Endothelial cell of umbilical vein (primary cell): ENCODE results near the gene RAPGEF6. TPM values are rescaled to one million over a fixed set of nuclear protein-coding genes. Genes with fewer than 3 reads are reported as not detected.
"Not testable (repeated sequence)": the region's sequence is repeated elsewhere in the genome, so short reads cannot be mapped to it uniquely, and the experiment has no call there.

Experiments used
- BruUV-seq: library from RNA; stranded (reverse); fragments of 400-500 nt; replicated peaks from 2 replicates; lab custom pipeline; 2021; lab: Mats Ljungman, UMichigan
- CTCF ChIA-PET: fragments of 300-600, 350-600 bp; sonication (Branson Sonifier 250); formaldehyde crosslinking; loops from one replicate; lab custom pipeline; 2021; ENCODE audit warnings: antibody characterized with exemption, inconsistent platforms; lab: Charles Lee
- POLR2A ChIA-PET: fragments of 300-600, 350-600 bp; sonication (Branson Sonifier 250); formaldehyde crosslinking; loops from one replicate; lab custom pipeline; 2021; ENCODE audit warnings: antibody characterized with exemption, inconsistent platforms; lab: Charles Lee
- DNase-seq: peaks from one replicate; pipeline ENCODE4 v3.0.0-alpha.2; 2011; ENCODE audit warnings: low read depth, low spot score
- FAIRE-seq: peaks from 2 replicates; lab custom pipeline; 2011; peaks lifted over from hg19 to GRCh38; lab: Jason Lieb, UNC
- H2AFZ ChIP-seq: 2 replicates; pipeline ENCODE4 v1.6.0; 2012; ENCODE audit warnings: low read depth, low read length, control low read depth, inconsistent platforms
- H3K27ac ChIP-seq: 2 replicates; pipeline ENCODE4 v1.5.1; 2011; ENCODE audit warnings: low read depth, mild to moderate bottlenecking, control low read depth, low read length, moderate library complexity; ENCODE audit not compliant: insufficient read depth
- H3K27me3 ChIP-seq, 2 experiments: 2 replicates each; pipeline versions ENCODE4 v1.6.0 to v1.6.1; 2011; ENCODE audit warnings: low read length in 2 of 2, mixed read lengths in 1 of 2; ENCODE audit not compliant: control insufficient read depth in 2 of 2, insufficient read depth in 2 of 2
- H3K36me3 ChIP-seq, 2 experiments: 2 replicates in 1 of 2; 3 replicates in 1 of 2; pipeline ENCODE4 v1.5.1; 2011; ENCODE audit warnings: low read length in 2 of 2, mild to moderate bottlenecking in 1 of 2, moderate library complexity in 1 of 2; ENCODE audit not compliant: control insufficient read depth in 2 of 2, insufficient read depth in 2 of 2; ENCODE audit errors: extremely low read depth in 1 of 2
- H3K4me1 ChIP-seq: 3 replicates; pipeline ENCODE4 v1.5.1; 2011; ENCODE audit warnings: mild to moderate bottlenecking, low read length; ENCODE audit not compliant: control insufficient read depth, insufficient read depth; ENCODE audit errors: extremely low read depth
- H3K4me2 ChIP-seq: 2 replicates; pipeline ENCODE4 v1.6.1; 2011; ENCODE audit warnings: low read length, control low read depth, mixed read lengths; ENCODE audit not compliant: insufficient read depth
- H3K4me3 ChIP-seq, 3 experiments: fragments of 200-600 bp in 1 of 3; sonication (generic), shearing (Covaris generic) in 1 of 3; replicated peaks in 1 of 3; 2 replicates each; pipeline ENCODE4 v1.5.1; 2011 to 2016; ENCODE audit warnings: control low read depth in 3 of 3, low read length in 3 of 3, mild to moderate bottlenecking in 2 of 3, inconsistent platforms in 1 of 3, low read depth in 1 of 3, moderate library complexity in 1 of 3; ENCODE audit not compliant: insufficient read depth in 1 of 3
- H3K79me2 ChIP-seq: 2 replicates; pipeline ENCODE4 v1.6.0; 2012; ENCODE audit warnings: low read length, inconsistent platforms; ENCODE audit not compliant: control insufficient read depth, insufficient read depth
- H3K9ac ChIP-seq: replicated peaks from 2 replicates; pipeline ENCODE3; 2011; ENCODE audit warnings: low read length, control low read depth; ENCODE audit not compliant: insufficient read depth; ENCODE audit errors: extremely low read depth
- H3K9me1 ChIP-seq: replicated peaks from 3 replicates; pipeline ENCODE4 v1.6.0; 2011; ENCODE audit warnings: mild to moderate bottlenecking, low read length; ENCODE audit not compliant: control insufficient read depth, insufficient read depth; ENCODE audit errors: extremely low read depth
- H3K9me3 ChIP-seq: replicated peaks from 2 replicates; pipeline ENCODE4 v1.5.1; 2012; ENCODE audit warnings: low read length, inconsistent platforms; ENCODE audit not compliant: control insufficient read depth, insufficient read depth
- H4K20me1 ChIP-seq: replicated peaks from 2 replicates; pipeline ENCODE3; 2011; ENCODE audit warnings: mild to moderate bottlenecking, low read length; ENCODE audit not compliant: control insufficient read depth, insufficient read depth; ENCODE audit errors: extremely low read depth
- EZH2 ChIP-seq: IDR thresholded peaks from 2 replicates; pipeline ENCODE4 v1.6.1; 2012; ENCODE audit warnings: borderline replicate concordance, low read depth, mild to moderate bottlenecking, moderate library complexity, low read length, inconsistent platforms; ENCODE audit not compliant: severe bottlenecking
- GATA2 ChIP-seq: IDR thresholded peaks from 2 replicates; pipeline ENCODE4 v1.7.0; 2011; ENCODE audit warnings: low read depth, mild to moderate bottlenecking, moderate library complexity, mixed read lengths, low read length; ENCODE audit not compliant: insufficient read length, insufficient read depth
- JUN ChIP-seq: IDR thresholded peaks from 2 replicates; pipeline ENCODE4 v1.6.1; 2011; ENCODE audit warnings: borderline replicate concordance, low read depth; ENCODE audit not compliant: insufficient read length, insufficient read depth
- POLR2A ChIP-seq: IDR thresholded peaks from 2 replicates; pipeline ENCODE4 v1.6.1; 2012; ENCODE audit warnings: low read depth, mild to moderate bottlenecking, control low read depth, low read length
- POLR2AphosphoS5 ChIP-seq: IDR thresholded peaks from 2 replicates; pipeline ENCODE4 v1.6.1; 2012; ENCODE audit warnings: low read depth, mild to moderate bottlenecking, control low read depth, low read length, moderate library complexity; ENCODE audit not compliant: insufficient read depth
- dilution Hi-C: fragments of 300-500 bp; cut with MboI; formaldehyde crosslinking; loops from one replicate; pipeline ENCODE4 v1.15.0; 2019; ENCODE audit warnings: low sequenced_read_pairs; ENCODE audit not compliant: extremely low pct_ligation_motif_present
- intact Hi-C: fragments of 100-400 bp; cut with micrococcal nuclease; formaldehyde crosslinking; loops from one replicate; pipeline ENCODE4 v1.10.0; 2022
- polyA plus RNA-seq, 4 experiments: library from polyadenylated mRNA; depleted of rRNA in 3 of 4; stranded (reverse) in 3 of 4; unstranded in 1 of 4; fragments of >200 nt; gene quantifications; 2 replicates each; pipeline versions ENCODE4 v1.2.1 to v1.2.3, GENCODE V29; 2011 to 2012; ENCODE audit warnings: missing spikeins in 1 of 4
- total RNA-seq: library from RNA; stranded (reverse); gene quantifications from 2 replicates; pipeline ENCODE4 v1.2.3, GENCODE V29; 2021

RAPGEF6 gene
- total and polyA plus RNA-seq, 2 donors (not counting 3 experiments of a cell fraction or from before 2014, with no cell fraction given) = 3.5 to 17.5 TPM

DNA sequence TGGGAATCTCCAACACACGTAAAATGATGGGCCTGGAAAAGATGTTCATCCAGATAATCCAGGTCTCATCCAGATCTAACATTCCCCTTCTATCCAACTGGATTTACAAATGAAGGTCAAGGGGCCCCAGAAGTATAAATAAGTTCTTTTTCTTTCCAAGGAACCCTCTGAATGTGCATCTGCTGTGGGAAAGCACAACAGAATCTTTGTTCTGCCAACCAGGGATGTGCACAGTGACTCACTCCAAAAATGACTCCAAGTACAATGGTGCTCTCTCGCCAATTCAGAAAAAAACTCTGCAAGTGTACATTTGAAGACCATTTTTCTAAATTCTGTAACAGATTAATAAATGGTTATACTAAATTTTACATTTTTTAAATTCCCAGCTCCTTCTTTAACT lies 12.4 kb downstream of the RAPGEF6 start:
- DNase-seq (no peak), FAIRE-seq (no peak)
- intact Hi-C loops (no loop called here), dilution Hi-C loops (no loop called here)
- no peak overlapping the region for H3K4me3 ChIP-seq
- H3K9me1 ChIP-seq = no peaks in the 10 kb centered on the region
- H3K4me1 ChIP-seq = no peaks in the 10 kb centered on the region
- no peak overlapping the region for H2AFZ ChIP-seq
- no TSS peak for BruUV-seq
- POLR2A ChIA-PET = no interaction called here
- H3K27ac ChIP-seq = no peak overlapping the region
- H3K4me2 ChIP-seq = no peak overlapping the region
- H3K36me3 ChIP-seq = no peaks in the 10 kb centered on the region
- peaks cover 80% of the 10 kb centered on the region for H3K79me2 ChIP-seq
- H3K27me3 ChIP-seq = no peaks in the 10 kb centered on the region
- H4K20me1 ChIP-seq = no peaks in the 10 kb centered on the region
- CTCF ChIA-PET = interaction anchor here (1.6 kb wide), 1 partner anchor 9 kb away, joined by 4 read pairs; no protein-coding TSS in a partner anchor
- no peak overlapping the region for H3K9ac ChIP-seq
- H3K9me3 ChIP-seq = no peaks in the 10 kb centered on the region
- TF ChIP-seq JUN = no peak
- TF ChIP-seq EZH2 = no peak
- TF ChIP-seq POLR2AphosphoS5 = no peak
- no peak for TF ChIP-seq GATA2
- no peak for TF ChIP-seq POLR2A

DNA sequence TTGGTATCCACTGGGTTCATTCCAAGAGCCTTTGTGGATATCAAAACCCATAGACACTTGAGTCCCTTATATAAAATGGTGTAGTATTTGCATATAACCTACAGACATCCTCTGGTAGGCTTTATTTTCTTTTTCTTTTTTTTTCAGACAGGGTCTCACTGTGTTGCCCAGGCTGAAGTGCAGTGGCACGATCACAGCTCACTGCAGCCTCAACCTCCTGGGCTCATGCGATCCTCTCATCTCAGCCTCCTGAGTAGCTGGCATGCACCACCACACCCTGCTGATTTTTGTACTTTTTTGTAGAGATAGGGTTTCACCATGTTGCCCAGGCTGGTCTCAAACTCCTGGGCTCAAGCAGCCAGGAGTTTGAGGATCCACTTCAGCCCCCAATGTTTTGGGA lies 13.9 kb downstream of the RAPGEF6 start:
- H3K9me3 ChIP-seq, DNase-seq, H3K27me3 ChIP-seq, H3K9me1 ChIP-seq, FAIRE-seq, H3K4me2 ChIP-seq, dilution Hi-C loops, H3K9ac ChIP-seq, BruUV-seq, H4K20me1 ChIP-seq, H3K36me3 ChIP-seq, H3K4me3 ChIP-seq, intact Hi-C loops, H2AFZ ChIP-seq, H3K27ac ChIP-seq, H3K4me1 ChIP-seq, POLR2A ChIA-PET, CTCF ChIA-PET: not testable (repeated sequence)
- H3K79me2 ChIP-seq = peaks cover 80% of the 10 kb centered on the region
